AG04450 (cell line): ENCODE results near the gene TMEM141. TPM values are rescaled to one million over a fixed set of nuclear protein-coding genes. Genes with fewer than 3 reads are reported as not detected.
"Not testable (repeated sequence)": the region's sequence is repeated elsewhere in the genome, so short reads cannot be mapped to it uniquely, and the experiment has no call there.

Source experiments
- CTCF ChIA-PET: fragments of 300-600, 350-600 bp; formaldehyde crosslinking; extraction: SDS; loops from one replicate; lab custom pipeline; 2022; ENCODE audit warnings: antibody characterized with exemption, inconsistent platforms; lab: Charles Lee
- POLR2A ChIA-PET: fragments of 350-600 bp; formaldehyde crosslinking; extraction: SDS; loops from one replicate; lab custom pipeline; 2021; ENCODE audit warnings: antibody characterized with exemption, inconsistent platforms; lab: Yijun Ruan, JAX
- DNase-seq: peaks from one replicate; pipeline ENCODE4 v3.0.0-alpha.2; 2011; ENCODE audit warnings: low read depth, low spot score
- H3K27ac ChIP-seq: one replicate; pipeline ENCODE4 v1.5.1; 2012; ENCODE audit warnings: low read depth, low read length, control low read depth
- H3K27me3 ChIP-seq: one replicate; pipeline ENCODE4 v1.6.0; 2012; ENCODE audit warnings: low read length; ENCODE audit not compliant: control insufficient read depth, insufficient read depth
- H3K4me3 ChIP-seq: 2 replicates; pipeline ENCODE4 v1.5.1; 2011; ENCODE audit warnings: mild to moderate bottlenecking, low read depth, low read length, control low read depth
- H3K9me3 ChIP-seq: 2 replicates; pipeline ENCODE4 v1.5.1; 2012; ENCODE audit warnings: low read length; ENCODE audit not compliant: control insufficient read depth, insufficient read depth
- polyA plus RNA-seq: library from polyadenylated mRNA; depleted of rRNA; stranded (reverse); fragments of >200 nt; gene quantifications from 2 replicates; pipeline ENCODE4 v1.2.3, GENCODE V29; 2011
- TF ChIP-seq, protein P1 (sequence below): IDR thresholded peaks from 2 replicates; pipeline ENCODE4 v1.5.1; 2011; ENCODE audit warnings: low read depth, low read length, control low read depth, inconsistent platforms

Gene TMEM141
- polyA plus RNA-seq, 1 experiment: 34.9 TPM

- ChIA-PET POLR2A (interaction anchor here (0.6 to 1.1 kb wide), 4 partner anchors 9 to 72 kb away, joined by 3 to 4 read pairs (median 3); partner anchors contain the start of genes EDF1 and TMEM141), CTCF (no interaction called here)
- no peak for DNase-seq
- Histone ChIP-seq H3K9me3 (no peaks in the 10 kb centered on the region; the same call in 1 of the 2 replicates), H3K27me3 (peaks cover 51% of the 10 kb centered on the region), H3K4me3 (peak overlapping the region; percentile 42), H3K27ac (no peak overlapping the region)
- TF ChIP-seq, protein P1, sequence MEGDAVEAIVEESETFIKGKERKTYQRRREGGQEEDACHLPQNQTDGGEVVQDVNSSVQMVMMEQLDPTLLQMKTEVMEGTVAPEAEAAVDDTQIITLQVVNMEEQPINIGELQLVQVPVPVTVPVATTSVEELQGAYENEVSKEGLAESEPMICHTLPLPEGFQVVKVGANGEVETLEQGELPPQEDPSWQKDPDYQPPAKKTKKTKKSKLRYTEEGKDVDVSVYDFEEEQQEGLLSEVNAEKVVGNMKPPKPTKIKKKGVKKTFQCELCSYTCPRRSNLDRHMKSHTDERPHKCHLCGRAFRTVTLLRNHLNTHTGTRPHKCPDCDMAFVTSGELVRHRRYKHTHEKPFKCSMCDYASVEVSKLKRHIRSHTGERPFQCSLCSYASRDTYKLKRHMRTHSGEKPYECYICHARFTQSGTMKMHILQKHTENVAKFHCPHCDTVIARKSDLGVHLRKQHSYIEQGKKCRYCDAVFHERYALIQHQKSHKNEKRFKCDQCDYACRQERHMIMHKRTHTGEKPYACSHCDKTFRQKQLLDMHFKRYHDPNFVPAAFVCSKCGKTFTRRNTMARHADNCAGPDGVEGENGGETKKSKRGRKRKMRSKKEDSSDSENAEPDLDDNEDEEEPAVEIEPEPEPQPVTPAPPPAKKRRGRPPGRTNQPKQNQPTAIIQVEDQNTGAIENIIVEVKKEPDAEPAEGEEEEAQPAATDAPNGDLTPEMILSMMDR: no peak
Measured at GRCh38 chr9:136799854-136800657, 8.9 kb downstream of the TMEM141 start.

DNA sequence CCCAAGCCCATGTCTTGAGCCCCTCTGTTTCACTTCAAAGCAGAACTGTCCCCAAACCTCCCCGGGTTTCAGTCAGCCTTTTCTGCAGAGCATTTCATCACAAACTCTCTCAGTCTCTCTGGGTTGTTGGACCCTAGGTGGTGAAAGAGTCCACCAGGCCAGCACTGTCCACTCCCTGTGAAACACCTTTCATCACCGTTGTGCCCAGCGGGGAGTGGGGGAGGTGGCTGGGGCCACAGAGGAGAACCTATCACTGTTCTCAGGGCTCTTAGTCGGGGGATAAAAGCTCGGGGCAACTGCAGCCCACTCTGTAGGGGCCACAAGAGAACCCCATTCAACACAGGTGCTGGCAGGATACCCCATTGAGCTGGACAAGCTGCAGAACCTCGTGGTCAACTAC is 11.2 kb downstream of the TMEM141 start:
- H3K4me3 ChIP-seq: no peak overlapping the region
- TF ChIP-seq, protein P1: no peak
- peaks cover 41% of the 10 kb centered on the region for H3K27me3 ChIP-seq
- DNase-seq: no peak
- ChIA-PET POLR2A (no interaction called here), CTCF (interaction anchor here (4.0 kb wide), 1 partner anchor 9 kb away, joined by 13 read pairs; no protein-coding TSS in a partner anchor)
- no peak overlapping the region for H3K27ac ChIP-seq
- no peaks in the 10 kb centered on the region; the same call in 1 of the 2 replicates for H3K9me3 ChIP-seq

DNA sequence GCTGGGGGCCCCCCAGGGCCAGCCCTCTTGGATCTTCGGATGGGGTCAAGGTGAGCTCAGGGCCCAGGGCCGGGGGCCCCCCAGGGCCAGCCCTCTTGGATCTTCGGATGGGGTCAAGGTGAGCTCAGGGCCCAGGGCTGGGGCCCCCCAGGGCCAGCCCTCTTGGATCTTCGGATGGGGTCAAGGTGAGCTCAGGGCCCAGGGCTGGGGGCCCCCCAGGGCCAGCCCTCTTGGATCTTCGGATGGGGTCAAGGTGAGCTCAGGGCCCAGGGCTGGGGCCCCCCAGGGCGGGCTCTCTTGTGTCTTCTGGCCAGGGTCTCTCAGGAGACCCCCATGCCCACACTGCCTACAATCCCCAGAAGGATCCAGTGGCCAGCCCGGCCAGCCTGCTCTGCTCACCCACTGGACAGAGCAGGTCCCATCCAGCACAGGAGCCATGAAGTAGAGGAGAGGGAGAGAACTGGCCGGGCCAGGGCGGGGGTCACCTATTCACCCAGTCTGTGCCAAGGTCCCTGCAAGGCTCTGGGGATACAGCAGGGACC is 11.9 kb downstream of the TMEM141 start:
- H3K27ac ChIP-seq, H3K4me3 ChIP-seq, POLR2A ChIA-PET, H3K9me3 ChIP-seq, DNase-seq: not testable (repeated sequence)
- peaks cover 36% of the 10 kb centered on the region for H3K27me3 ChIP-seq
- CTCF ChIA-PET: interaction anchor here (4.0 kb wide), 1 partner anchor 10 kb away, joined by 13 read pairs; no protein-coding TSS in a partner anchor

GRCh38 chr9:136803551-136804508 is 12.7 kb downstream of the TMEM141 start:
- no peak overlapping the region for H3K4me3 ChIP-seq
- POLR2A ChIA-PET: no interaction called here
- no peaks in the 10 kb centered on the region; the same call in 1 of the 2 replicates for H3K9me3 ChIP-seq
- H3K27me3 ChIP-seq: peaks cover 30% of the 10 kb centered on the region
- CTCF ChIA-PET: interaction anchor here (4.0 kb wide), 1 partner anchor 11 kb away, joined by 13 read pairs; no protein-coding TSS in a partner anchor
- H3K27ac ChIP-seq: no peak overlapping the region
- TF ChIP-seq, protein P1: no peak
- DNase-seq: no peak
